ENCODE measurements around the gene LCP1. TPM values are rescaled to one million over a fixed set of nuclear protein-coding genes. Genes with fewer than 3 reads are reported as not detected.
A peak's percentile ranks its signal among the peaks of the same experiment; 100 is the strongest.

Gene LCP1
- total and polyA plus RNA-seq, 3 donors from 2014 or later = 24.1 to 80.5 (median 48.7) TPM

DNA sequence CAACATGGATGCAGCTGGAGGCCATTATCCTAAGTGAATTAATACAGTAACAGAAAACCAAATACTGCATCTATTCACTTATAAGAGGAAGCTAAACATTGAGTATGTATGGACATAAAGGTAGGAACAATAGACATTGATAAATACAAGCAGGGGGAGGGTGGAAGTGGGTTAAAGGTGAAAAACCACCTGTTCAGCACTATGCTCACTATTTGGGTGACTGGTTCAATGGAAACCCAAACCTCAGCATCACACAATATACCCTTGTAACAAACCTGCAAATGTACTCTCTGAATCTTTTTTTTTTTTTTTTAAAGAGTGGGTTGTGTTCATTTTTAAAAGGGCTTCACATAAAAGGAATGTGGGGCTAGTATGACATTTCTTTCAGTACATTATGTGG, 50.3 kb downstream of the LCP1 start:
- no peak for DNase-seq
- intact Hi-C loops (cut with DNase I; ENCODE audit: low total_unique reads) = no loop called here
- Histone ChIP-seq H3K4me3 (no peak overlapping the region), H3K9me3 (no peaks in the 10 kb centered on the region), H3K36me3 (ENCODE audit: low read depth, missing control alignments) (no peaks in the 10 kb centered on the region), H3K4me1 (no peaks in the 10 kb centered on the region), H3K27ac (no peak overlapping the region), H3K27me3 (no peaks in the 10 kb centered on the region)
- no peak for TF ChIP-seq POLR2A (IDR thresholded peaks at IDR 0.05)
- TF ChIP-seq, protein P1, sequence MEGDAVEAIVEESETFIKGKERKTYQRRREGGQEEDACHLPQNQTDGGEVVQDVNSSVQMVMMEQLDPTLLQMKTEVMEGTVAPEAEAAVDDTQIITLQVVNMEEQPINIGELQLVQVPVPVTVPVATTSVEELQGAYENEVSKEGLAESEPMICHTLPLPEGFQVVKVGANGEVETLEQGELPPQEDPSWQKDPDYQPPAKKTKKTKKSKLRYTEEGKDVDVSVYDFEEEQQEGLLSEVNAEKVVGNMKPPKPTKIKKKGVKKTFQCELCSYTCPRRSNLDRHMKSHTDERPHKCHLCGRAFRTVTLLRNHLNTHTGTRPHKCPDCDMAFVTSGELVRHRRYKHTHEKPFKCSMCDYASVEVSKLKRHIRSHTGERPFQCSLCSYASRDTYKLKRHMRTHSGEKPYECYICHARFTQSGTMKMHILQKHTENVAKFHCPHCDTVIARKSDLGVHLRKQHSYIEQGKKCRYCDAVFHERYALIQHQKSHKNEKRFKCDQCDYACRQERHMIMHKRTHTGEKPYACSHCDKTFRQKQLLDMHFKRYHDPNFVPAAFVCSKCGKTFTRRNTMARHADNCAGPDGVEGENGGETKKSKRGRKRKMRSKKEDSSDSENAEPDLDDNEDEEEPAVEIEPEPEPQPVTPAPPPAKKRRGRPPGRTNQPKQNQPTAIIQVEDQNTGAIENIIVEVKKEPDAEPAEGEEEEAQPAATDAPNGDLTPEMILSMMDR (IDR thresholded peaks at IDR 0.05) = no peak

DNA sequence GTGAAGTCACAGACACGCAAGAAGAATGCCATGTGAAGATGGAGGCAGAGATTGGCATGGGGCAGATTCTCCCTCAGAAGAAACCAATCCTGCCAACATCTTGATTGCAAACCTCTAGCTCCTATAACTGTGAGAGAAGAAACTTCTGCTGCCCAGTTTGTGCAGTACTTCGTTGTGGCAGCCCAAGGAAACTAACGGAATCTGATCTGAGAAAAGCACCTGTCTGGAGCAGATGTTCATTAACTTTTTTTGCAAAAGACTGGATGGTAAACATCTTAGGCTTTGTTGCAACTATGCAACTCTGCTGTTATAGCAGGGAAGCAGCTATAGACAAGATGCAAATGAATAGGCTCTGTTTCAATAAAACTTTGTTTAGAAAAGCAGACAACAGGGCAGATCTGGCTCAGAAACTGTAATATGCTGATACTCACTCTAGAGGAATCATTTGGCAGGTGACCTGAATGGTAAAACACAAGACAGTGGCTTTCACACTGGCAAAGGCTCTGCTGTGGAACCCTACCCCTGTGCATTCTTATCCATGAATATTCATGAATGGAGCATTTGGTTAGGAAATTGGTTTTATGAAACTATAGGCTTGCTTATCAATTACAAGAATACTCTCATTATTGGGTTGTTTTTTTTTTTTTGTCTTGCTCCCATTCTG, 51.9 kb downstream of the LCP1 start:
- no peaks in the 10 kb centered on the region for H3K9me3 ChIP-seq
- WGBS, 2 donors = 94 to 98% methylated on average over 3 of the region's 3 CpGs
- no peaks in the 10 kb centered on the region for H3K4me1 ChIP-seq
- no peaks in the 10 kb centered on the region for H3K36me3 ChIP-seq (ENCODE audit: low read depth, missing control alignments)
- H3K27ac ChIP-seq = no peak overlapping the region
- no peak for TF ChIP-seq POLR2A (IDR thresholded peaks at IDR 0.05)
- TF ChIP-seq, protein P1 (IDR thresholded peaks at IDR 0.05) = no peak
- intact Hi-C loops (cut with DNase I; ENCODE audit: low total_unique reads) = no loop called here
- no peak overlapping the region for H3K4me3 ChIP-seq
- DNase-seq = no peak
- H3K27me3 ChIP-seq = no peaks in the 10 kb centered on the region

DNA sequence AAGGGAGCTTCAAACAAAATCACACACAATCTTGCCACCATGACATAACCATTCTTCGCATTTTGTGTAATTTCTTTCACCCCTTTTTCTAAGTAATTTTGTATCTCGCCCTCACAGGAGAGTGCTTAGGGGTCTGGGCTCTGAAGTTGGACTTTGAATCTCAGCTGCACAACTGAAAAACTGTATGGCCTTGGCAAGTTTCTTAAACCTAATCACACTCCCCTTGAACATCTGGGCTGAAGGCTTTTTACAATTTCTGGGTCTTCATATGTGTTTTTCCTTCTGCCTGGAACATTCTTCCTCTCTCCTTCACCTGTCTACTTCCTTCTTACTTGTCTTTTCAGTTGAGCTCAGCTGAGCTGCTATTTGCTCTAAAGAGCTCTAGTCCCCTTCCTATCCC, 52.9 kb downstream of the LCP1 start:
- no peak overlapping the region for H3K27ac ChIP-seq
- TF ChIP-seq, protein P1 (IDR thresholded peaks at IDR 0.05) = no peak
- no peak for TF ChIP-seq POLR2A (IDR thresholded peaks at IDR 0.05)
- no peaks in the 10 kb centered on the region for H3K9me3 ChIP-seq
- no peaks in the 10 kb centered on the region for H3K4me1 ChIP-seq
- no peak for DNase-seq
- WGBS, 2 donors = 86 to 92% methylated on average over 2 of the region's 2 CpGs
- no peak overlapping the region for H3K4me3 ChIP-seq
- H3K36me3 ChIP-seq (ENCODE audit: low read depth, missing control alignments) = no peaks in the 10 kb centered on the region
- intact Hi-C loops (cut with DNase I; ENCODE audit: low total_unique reads) = no loop called here
- H3K27me3 ChIP-seq = no peaks in the 10 kb centered on the region

DNA sequence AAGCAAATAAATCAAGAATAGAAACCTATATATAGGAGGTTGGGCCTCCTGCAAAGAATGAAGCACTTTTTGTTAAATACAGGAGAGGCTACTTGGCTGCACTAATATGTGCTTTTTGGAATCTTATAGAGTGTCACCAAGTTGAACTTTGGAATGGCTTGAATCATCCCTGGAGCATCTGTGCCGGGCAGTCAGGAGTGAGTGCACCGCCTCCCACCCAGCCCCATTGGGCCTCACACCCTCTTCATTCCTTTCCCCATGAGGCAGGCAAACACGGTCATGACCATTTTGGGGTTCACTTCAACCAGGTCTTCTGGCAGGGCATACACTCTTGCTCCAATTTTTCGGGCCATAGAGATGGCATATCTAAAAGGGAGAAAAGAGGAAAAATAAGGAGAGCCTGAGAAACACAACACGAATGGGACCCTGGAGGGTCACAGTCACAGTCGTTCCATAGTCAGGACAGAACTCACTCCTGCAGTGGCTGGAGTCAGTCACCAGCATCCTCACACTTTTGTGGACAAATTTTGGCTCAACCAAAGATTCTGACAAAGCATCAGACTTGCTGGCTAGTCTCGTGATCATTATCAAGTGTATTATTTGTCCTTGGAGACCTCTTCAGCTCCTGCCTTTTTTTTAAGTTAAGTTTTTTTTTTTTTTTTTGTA, 54.5 kb downstream of the LCP1 start:
- H3K27me3 ChIP-seq = no peaks in the 10 kb centered on the region
- no peaks in the 10 kb centered on the region for H3K4me1 ChIP-seq
- intact Hi-C loops (cut with DNase I; ENCODE audit: low total_unique reads) = no loop called here
- DNase-seq = no peak
- H3K4me3 ChIP-seq = no peak overlapping the region
- no peaks in the 10 kb centered on the region for H3K36me3 ChIP-seq (ENCODE audit: low read depth, missing control alignments)
- TF ChIP-seq POLR2A (IDR thresholded peaks at IDR 0.05) = no peak
- WGBS, 2 donors = 90% methylated on average over 7 of the region's 7 CpGs
- H3K9me3 ChIP-seq = no peaks in the 10 kb centered on the region
- H3K27ac ChIP-seq = no peak overlapping the region

DNA sequence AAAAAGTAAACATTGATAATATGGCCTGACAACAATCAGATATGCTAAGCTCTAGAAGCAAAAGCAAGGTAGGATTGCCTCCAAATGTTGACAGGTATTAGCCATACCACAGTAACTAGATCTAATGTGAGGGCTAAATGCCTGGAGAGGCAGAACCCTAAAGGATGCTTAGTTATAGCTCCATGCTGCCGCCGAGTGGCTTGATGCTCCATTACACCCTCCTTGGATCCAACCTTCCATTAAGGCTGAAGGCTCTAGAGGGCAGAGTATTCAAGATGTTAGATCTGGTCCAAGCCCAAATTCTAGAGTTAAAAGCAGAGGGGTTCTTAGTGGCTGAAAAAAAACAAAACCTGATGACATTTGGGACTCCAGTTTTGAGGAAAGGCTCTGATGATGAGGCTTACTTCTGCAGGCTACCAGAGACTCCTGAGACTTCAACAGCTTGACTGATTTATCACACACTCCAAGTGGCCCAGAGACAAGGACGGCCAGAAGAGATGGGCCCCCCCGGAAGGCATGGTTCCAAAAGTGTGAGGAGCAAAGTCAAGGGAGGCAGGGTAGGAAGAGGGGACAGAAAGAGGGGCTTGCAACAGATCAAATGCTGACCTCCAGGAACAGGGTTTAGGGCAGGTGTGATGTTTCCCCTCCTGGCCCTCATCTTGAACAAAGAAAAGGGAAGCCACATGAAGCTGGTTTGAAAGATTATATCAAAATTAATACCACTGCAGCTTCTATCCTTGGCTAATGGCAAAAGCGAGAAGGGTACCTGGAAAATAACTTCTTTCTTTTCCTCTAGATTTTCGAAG, 55.2 kb downstream of the LCP1 start:
- no peaks in the 10 kb centered on the region for H3K9me3 ChIP-seq
- no peaks in the 10 kb centered on the region for H3K4me1 ChIP-seq
- H3K27me3 ChIP-seq = no peaks in the 10 kb centered on the region
- H3K27ac ChIP-seq = no peak overlapping the region
- DNase-seq = peak; percentile 87
- no peaks in the 10 kb centered on the region for H3K36me3 ChIP-seq (ENCODE audit: low read depth, missing control alignments)
- no peak overlapping the region for H3K4me3 ChIP-seq
- TF ChIP-seq, protein P1 (IDR thresholded peaks at IDR 0.05) = peak; percentile 51 to 71 (median 63)
- TF ChIP-seq POLR2A (IDR thresholded peaks at IDR 0.05) = no peak
- intact Hi-C loops (cut with DNase I; ENCODE audit: low total_unique reads) = no loop called here
- WGBS, 2 donors = 61 to 63% methylated on average over 6 of the region's 6 CpGs
